H54 (cell line): ENCODE results near the gene PAM16.

Experiments
- DNase-seq: peaks from one replicate; pipeline ENCODE4 v3.0.0; 2011; ENCODE audit warnings: low spot score, mixed read lengths; ENCODE audit not compliant: insufficient read length
- FAIRE-seq: peaks from 3 replicates; lab custom pipeline; 2011; peaks lifted over from hg19 to GRCh38; lab: Jason Lieb, UNC
- POLR2A ChIP-seq: IDR thresholded peaks from 2 replicates; pipeline ENCODE4 v1.6.1; 2011; ENCODE audit warnings: low read depth, mild to moderate bottlenecking, low read length

PAM16 gene

GRCh38 chr16:4332623-4333307 lies 18.4 kb downstream of the PAM16 start:
- no peak for TF ChIP-seq POLR2A
- DNase-seq (no peak), FAIRE-seq (no peak)

GRCh38 chr16:4332083-4332482 lies 19.0 kb downstream of the PAM16 start:
- no peak for TF ChIP-seq POLR2A

GRCh38 chr16:4330277-4330874 lies 20.7 kb downstream of the PAM16 start:
- DNase-seq (peak; percentile 93), FAIRE-seq (no peak)
- TF ChIP-seq POLR2A = no peak

More at GRCh38 chr16:4332083-4332482, 19.0 kb downstream of the PAM16 start:
- no peak for FAIRE-seq
- no peak for DNase-seq

GRCh38 chr16:4328782-4329775 lies 22.0 kb downstream of the PAM16 start:
- no peak for TF ChIP-seq POLR2A
- DNase-seq = no peak
- FAIRE-seq = no peak

GRCh38 chr16:4328046-4328781 lies 22.9 kb downstream of the PAM16 start:
- no peak for TF ChIP-seq POLR2A
- FAIRE-seq = no peak
- DNase-seq = no peak

GRCh38 chr16:4327386-4328045 lies 23.6 kb downstream of the PAM16 start:
- FAIRE-seq (no peak), DNase-seq (no peak)
- no peak for TF ChIP-seq POLR2A

- no peak for TF ChIP-seq POLR2A
- FAIRE-seq = no peak
- DNase-seq = no peak
Observed at GRCh38 chr16:4325253-4325758, 25.8 kb downstream of the PAM16 start.

GRCh38 chr16:4324492-4325252 lies 26.4 kb downstream of the PAM16 start:
- no peak for TF ChIP-seq POLR2A
- DNase-seq = no peak
- FAIRE-seq = no peak

GRCh38 chr16:4323845-4324488 lies 27.2 kb downstream of the PAM16 start:
- FAIRE-seq = no peak
- no peak for TF ChIP-seq POLR2A
- no peak for DNase-seq

GRCh38 chr16:4323071-4323844 lies 27.9 kb downstream of the PAM16 start:
- FAIRE-seq (no peak), DNase-seq (no peak)
- TF ChIP-seq POLR2A = no peak

- FAIRE-seq = no peak
- no peak for TF ChIP-seq POLR2A
Observed at GRCh38 chr16:4322121-4323052, 28.7 kb downstream of the PAM16 start.

More at GRCh38 chr16:4322121-4323052, 28.7 kb downstream of the PAM16 start:
- no peak for DNase-seq
